Body of pancreas (tissue), 4 donors: Measurements from ENCODE around the gene CLEC16A. TPM values are rescaled to one million over a fixed set of nuclear protein-coding genes. Genes with fewer than 3 reads are reported as not detected.

ENCODE experiments used
- ATAC-seq: fragments of 150-250 bp; one replicate; pipeline ENCODE4 v1.9.1; 2016
- DNase-seq, 4 donors: peaks; one replicate each; pipeline ENCODE4 v3.0.0-alpha.2; 2019
- H3K27ac ChIP-seq, 4 donors: fragments of 200-600 bp; sonication (generic); 1 replicate in 3 of 4; 2 replicates in 1 of 4; pipeline versions ENCODE4 v1.5.1 to v1.6.1; 2016 to 2019; ENCODE audit warnings: mild to moderate bottlenecking in 1 of 4, mixed read lengths in 1 of 4, moderate library complexity in 1 of 4
- H3K27me3 ChIP-seq, 2 donors: fragments of 200-600 bp; sonication (generic); one replicate each; pipeline ENCODE4 v1.6.0; 2016; ENCODE audit warnings: mild to moderate bottlenecking in 1 of 2
- H3K36me3 ChIP-seq, 2 donors: fragments of 200-600 bp; sonication (generic); replicated peaks in 1 of 2; 2 replicates each; pipeline ENCODE4 v1.5.1; 2016; ENCODE audit warnings: low read depth in 2 of 2; ENCODE audit not compliant: insufficient read depth in 1 of 2
- H3K4me1 ChIP-seq: fragments of 200-600 bp; sonication (generic); one replicate; pipeline ENCODE4 v1.6.0; 2016
- H3K4me3 ChIP-seq, 2 donors: fragments of 200-600 bp; sonication (generic); 1 replicate in 1 of 2; 2 replicates in 1 of 2; pipeline ENCODE4 v1.5.1; 2016 to 2019
- H3K9me3 ChIP-seq, 3 donors: fragments of 200-600 bp; sonication (generic); 1 replicate in 2 of 3; 2 replicates in 1 of 3; pipeline ENCODE4 v1.5.1; 2016
- CTCF ChIP-seq, 7 experiments: fragments of 450-650 bp in 4 of 7; fragments of 200-600 bp in 3 of 7; sonication (generic) in 3 of 7; IDR thresholded peaks; one replicate each; pipeline ENCODE4 v1.5.1; 2016 to 2019; ENCODE audit warnings: antibody characterized with exemption in 7 of 7
- POLR2A ChIP-seq, 3 donors: fragments of 450-650 bp; IDR thresholded peaks; one replicate each; pipeline ENCODE4 v1.6.1; 2016; ENCODE audit warnings: antibody characterized with exemption in 3 of 3, mild to moderate bottlenecking in 2 of 3
- WGBS, 2 donors: methylation state at CpG; one replicate each; pipeline ENCODE4 v1.1.5; 2017; 5-methylcytosine and 5-hydroxymethylcytosine counted together
- intact Hi-C: fragments of 100-400 bp; cut with DNase I; formaldehyde crosslinking; loops from one replicate; pipeline ENCODE4 v1.15.1; 2023
- total RNA-seq, 2 donors: library from RNA; depleted of rRNA; stranded (reverse); fragments of >200 nt; gene quantifications; one replicate each; pipeline ENCODE4 v1.1.0, GENCODE V29; 2016

Gene CLEC16A
- total RNA-seq, 2 donors from 2014 or later: 15.0 to 21.4 TPM

GRCh38 chr16:11020792-11021551 is 76.6 kb downstream of the CLEC16A start:
- TF ChIP-seq CTCF (IDR thresholded peaks at IDR 0.05) (no peak), POLR2A (IDR thresholded peaks at IDR 0.05) (no peak)
- H3K4me3 ChIP-seq: no peak overlapping the region
- WGBS, 2 donors: 81 to 88% methylated on average over 7 of the region's 7 CpGs
- peaks cover 5% of the 10 kb centered on the region for H3K4me1 ChIP-seq
- peaks cover 0 to 6% (median 0%) of the 10 kb centered on the region in 3 donors for H3K9me3 ChIP-seq
- DNase-seq: no peak
- intact Hi-C loops: no loop called here
- no peak overlapping the region for H3K27ac ChIP-seq
- H3K36me3 ChIP-seq: peaks cover 3 to 11% of the 10 kb centered on the region in 2 donors
- H3K27me3 ChIP-seq: no peaks in the 10 kb centered on the region
- ATAC-seq: no peak

GRCh38 chr16:11022002-11022401 is 77.6 kb downstream of the CLEC16A start:
- ATAC-seq (no peak), DNase-seq (no peak)
- H3K27me3 ChIP-seq: no peaks in the 10 kb centered on the region
- WGBS, 2 donors: 96% methylated on average over 3 of the region's 3 CpGs
- peaks cover 6 to 11% of the 10 kb centered on the region in 2 donors for H3K36me3 ChIP-seq
- no peak overlapping the region for H3K4me3 ChIP-seq
- TF ChIP-seq POLR2A (IDR thresholded peaks at IDR 0.05): no peak
- TF ChIP-seq CTCF (IDR thresholded peaks at IDR 0.05): no peak
- peaks cover 0 to 6% (median 0%) of the 10 kb centered on the region in 3 donors for H3K9me3 ChIP-seq
- H3K27ac ChIP-seq: no peak overlapping the region
- H3K4me1 ChIP-seq: peaks cover 4% of the 10 kb centered on the region
- intact Hi-C loops: no loop called here

- peaks cover 6 to 11% of the 10 kb centered on the region in 2 donors for H3K36me3 ChIP-seq
Observed at GRCh38 chr16:11023262-11024039, 79.1 kb downstream of the CLEC16A start.

GRCh38 chr16:11024333-11025053 is 80.1 kb downstream of the CLEC16A start:
- DNase-seq: no peak
- no peak for ATAC-seq
- Histone ChIP-seq H3K27ac (no peak overlapping the region), H3K4me1 (no peaks in the 10 kb centered on the region), H3K36me3 (peaks cover 6 to 11% of the 10 kb centered on the region in 2 donors), H3K4me3 (no peak overlapping the region), H3K9me3 (peaks cover 0 to 6% (median 0%) of the 10 kb centered on the region in 3 donors), H3K27me3 (no peaks in the 10 kb centered on the region)
- TF ChIP-seq POLR2A (IDR thresholded peaks at IDR 0.05): no peak
- WGBS, 2 donors: 90 to 93% methylated on average over 7 to 9 of the region's 9 CpGs
- intact Hi-C loops: no loop called here

More at GRCh38 chr16:11023262-11024039, 79.1 kb downstream of the CLEC16A start:
- Histone ChIP-seq H3K27ac (no peak overlapping the region), H3K4me3 (no peak overlapping the region), H3K9me3 (peaks cover 0 to 6% (median 0%) of the 10 kb centered on the region in 3 donors), H3K4me1 (no peaks in the 10 kb centered on the region), H3K27me3 (no peaks in the 10 kb centered on the region)
- 86% methylated on average over 3 of the region's 3 CpGs for WGBS, 2 donors
- DNase-seq (no peak), ATAC-seq (no peak)
- TF ChIP-seq POLR2A (IDR thresholded peaks at IDR 0.05) (no peak), CTCF (IDR thresholded peaks at IDR 0.05) (no peak)
- intact Hi-C loops: no loop called here

- no peak for ATAC-seq
- DNase-seq: no peak
- WGBS, 2 donors: 85 to 91% methylated on average over 3 of the region's 3 CpGs
- no peaks in the 10 kb centered on the region for H3K4me1 ChIP-seq
- TF ChIP-seq POLR2A (IDR thresholded peaks at IDR 0.05) (no peak), CTCF (IDR thresholded peaks at IDR 0.05) (no peak)
- intact Hi-C loops: no loop called here
- peaks cover 0 to 6% (median 0%) of the 10 kb centered on the region in 3 donors for H3K9me3 ChIP-seq
- H3K36me3 ChIP-seq: peaks cover 6 to 11% of the 10 kb centered on the region in 2 donors
- no peak overlapping the region for H3K27ac ChIP-seq
- no peak overlapping the region for H3K4me3 ChIP-seq
- no peaks in the 10 kb centered on the region for H3K27me3 ChIP-seq
Observed at GRCh38 chr16:11025120-11025531, 80.8 kb downstream of the CLEC16A start.
